Gastroesophageal sphincter (tissue), 3 donors: ENCODE measurements around the gene RAB6B.

Experiments
- CTCF ChIP-seq, 4 experiments: fragments of 200-600 bp in 2 of 4; fragments of 450-650 bp in 2 of 4; sonication (generic) in 1 of 4; IDR thresholded peaks; one replicate each; pipeline ENCODE4 v1.5.1; 2017 to 2019; ENCODE audit warnings: antibody characterized with exemption in 4 of 4, mild to moderate bottlenecking in 2 of 4, moderate library complexity in 2 of 4
- EP300 ChIP-seq: sonication (generic); formaldehyde crosslinking; IDR thresholded peaks from one replicate; pipeline ENCODE4 v1.6.1; 2017; ENCODE audit warnings: antibody characterized with exemption, mild to moderate bottlenecking
- POLR2A ChIP-seq, 2 donors: fragments of 450-650 bp; IDR thresholded peaks; one replicate each; pipeline ENCODE4 v1.6.1; 2017; ENCODE audit warnings: antibody characterized with exemption in 2 of 2, mild to moderate bottlenecking in 2 of 2, moderate library complexity in 1 of 2

- TF ChIP-seq CTCF (IDR thresholded peaks at IDR 0.05) (no peak), POLR2A (IDR thresholded peaks at IDR 0.05) (no peak), EP300 (no peak)
Observed at GRCh38 chr3:133888726-133889340, 6.8 kb downstream of the RAB6B start.
